Measurements from ENCODE around the gene CATSPER4. TPM values are rescaled to one million over a fixed set of nuclear protein-coding genes. Genes with fewer than 3 reads are reported as not detected.

CATSPER4 gene
- total RNA-seq, 1 donor from 2014 or later, result not detected

DNA sequence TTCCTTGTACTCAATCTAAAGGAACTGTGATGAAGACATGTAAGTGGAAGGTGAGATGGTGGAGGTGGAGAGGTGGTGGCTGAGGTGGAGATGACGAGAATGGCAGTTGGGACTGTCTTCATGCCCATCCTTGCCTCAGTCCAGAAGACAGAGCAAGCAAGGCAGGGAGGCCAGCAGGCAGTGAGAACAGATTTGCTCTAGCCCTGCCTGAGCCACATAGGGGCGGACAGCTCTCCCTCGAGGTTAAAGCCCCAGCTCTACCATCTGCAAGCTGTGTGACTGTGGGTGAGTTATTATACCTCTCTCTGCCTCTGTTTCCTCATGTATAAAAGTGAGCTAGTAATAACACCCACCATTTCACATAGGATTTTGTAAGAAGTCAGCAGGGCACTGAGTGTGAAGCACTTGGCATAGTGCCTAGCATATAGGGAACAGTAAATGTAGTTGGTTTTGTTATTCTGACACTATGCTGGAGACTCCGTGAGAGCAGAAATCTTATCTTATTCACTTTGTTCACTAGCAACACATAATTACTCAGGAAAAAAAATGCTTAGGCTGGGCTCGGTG, 36.4 kb upstream of the CATSPER4 start:
- no peak for DNase-seq (ENCODE audit: extremely low spot score, unreplicated experiment)
- Mint-ChIP-seq H3K4me3 (no peak overlapping the region), H3K9me3 (no peaks in the 10 kb centered on the region), H3K27me3 (peaks cover 6% of the 10 kb centered on the region), H3K4me1 (ENCODE audit: unreplicated experiment) (peaks cover 25% of the 10 kb centered on the region), H3K36me3 (no peaks in the 10 kb centered on the region), H3K27ac (no peak overlapping the region)
- TF ChIP-seq, protein P1, sequence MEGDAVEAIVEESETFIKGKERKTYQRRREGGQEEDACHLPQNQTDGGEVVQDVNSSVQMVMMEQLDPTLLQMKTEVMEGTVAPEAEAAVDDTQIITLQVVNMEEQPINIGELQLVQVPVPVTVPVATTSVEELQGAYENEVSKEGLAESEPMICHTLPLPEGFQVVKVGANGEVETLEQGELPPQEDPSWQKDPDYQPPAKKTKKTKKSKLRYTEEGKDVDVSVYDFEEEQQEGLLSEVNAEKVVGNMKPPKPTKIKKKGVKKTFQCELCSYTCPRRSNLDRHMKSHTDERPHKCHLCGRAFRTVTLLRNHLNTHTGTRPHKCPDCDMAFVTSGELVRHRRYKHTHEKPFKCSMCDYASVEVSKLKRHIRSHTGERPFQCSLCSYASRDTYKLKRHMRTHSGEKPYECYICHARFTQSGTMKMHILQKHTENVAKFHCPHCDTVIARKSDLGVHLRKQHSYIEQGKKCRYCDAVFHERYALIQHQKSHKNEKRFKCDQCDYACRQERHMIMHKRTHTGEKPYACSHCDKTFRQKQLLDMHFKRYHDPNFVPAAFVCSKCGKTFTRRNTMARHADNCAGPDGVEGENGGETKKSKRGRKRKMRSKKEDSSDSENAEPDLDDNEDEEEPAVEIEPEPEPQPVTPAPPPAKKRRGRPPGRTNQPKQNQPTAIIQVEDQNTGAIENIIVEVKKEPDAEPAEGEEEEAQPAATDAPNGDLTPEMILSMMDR (conservative IDR thresholded peaks at IDR 0.05), result no peak

DNA sequence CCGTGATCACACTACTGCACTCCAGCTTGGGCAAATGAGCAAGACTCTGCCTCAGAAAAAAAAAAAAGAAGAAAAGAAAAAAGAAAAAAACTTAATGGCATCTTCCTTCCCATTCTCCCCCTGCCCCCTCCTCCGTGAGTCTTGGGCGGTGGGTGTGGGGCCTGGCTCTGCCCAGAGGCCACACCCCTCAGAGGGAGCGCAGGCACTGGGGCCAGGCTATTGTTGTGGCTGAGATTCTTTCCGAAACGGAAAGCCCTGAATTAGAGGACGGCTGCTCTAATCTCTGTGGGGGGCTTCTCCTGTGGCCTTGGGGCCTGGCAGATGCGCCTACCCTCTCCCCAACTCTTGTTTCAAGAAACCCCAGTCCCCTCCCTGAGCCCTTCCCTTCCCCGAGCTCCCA, 35.7 kb upstream of the CATSPER4 start:
- H3K4me3 Mint-ChIP-seq, result peak overlapping the region; percentile 41
- H3K27ac Mint-ChIP-seq, result no peak overlapping the region
- H3K27me3 Mint-ChIP-seq, result peaks cover 6% of the 10 kb centered on the region
- no peak for DNase-seq (ENCODE audit: extremely low spot score, unreplicated experiment)
- TF ChIP-seq, protein P1 (conservative IDR thresholded peaks at IDR 0.05), result no peak
- no peaks in the 10 kb centered on the region for H3K9me3 Mint-ChIP-seq
- no peaks in the 10 kb centered on the region for H3K36me3 Mint-ChIP-seq
- peaks cover 29% of the 10 kb centered on the region for H3K4me1 Mint-ChIP-seq (ENCODE audit: unreplicated experiment)

DNA sequence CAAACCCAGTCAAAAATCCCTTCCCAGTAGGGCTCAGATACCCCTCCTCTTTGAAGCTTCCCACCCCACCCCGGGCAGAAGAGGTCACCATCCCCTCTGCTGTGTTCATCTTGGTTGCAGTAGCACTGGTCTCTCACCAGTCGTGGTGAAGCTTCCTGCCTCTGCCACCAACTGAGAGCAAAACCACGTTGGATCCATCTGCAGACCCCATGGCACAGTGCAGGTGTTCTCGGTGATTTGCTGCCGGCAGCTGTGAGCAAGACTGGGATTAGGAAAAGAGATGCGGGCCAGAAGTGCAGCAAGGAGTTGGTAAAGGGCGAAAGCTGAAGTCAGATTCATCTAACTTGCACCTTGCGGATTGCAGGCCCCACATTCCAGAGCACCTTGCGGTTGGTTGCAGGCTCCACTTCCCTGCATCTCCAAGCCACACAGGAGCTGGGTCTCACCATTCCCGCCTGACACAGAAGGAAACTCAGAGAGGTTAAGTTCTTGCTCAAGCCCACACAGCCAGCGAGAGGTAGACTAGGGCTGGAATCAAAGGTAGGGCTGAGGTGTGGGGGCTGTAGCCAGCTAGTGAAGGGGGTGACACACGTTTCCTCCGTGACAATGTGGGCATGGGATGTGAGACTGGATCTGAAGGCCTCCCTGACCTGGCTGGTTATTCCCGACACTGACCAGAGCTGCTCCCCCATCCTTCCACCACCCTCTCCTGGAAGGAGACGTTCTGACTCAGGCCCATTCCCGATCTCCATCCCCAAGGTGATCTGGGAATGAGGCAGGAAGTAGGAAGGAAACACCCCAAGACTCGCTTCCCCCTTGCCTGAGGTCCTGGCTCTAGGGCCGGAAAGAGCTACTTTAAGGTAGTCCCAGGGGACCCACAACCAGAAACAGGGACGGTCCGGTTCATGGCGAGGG, 34.8 kb upstream of the CATSPER4 start:
- Mint-ChIP-seq H3K4me3 (peak overlapping the region; percentile 41), H3K36me3 (no peaks in the 10 kb centered on the region), H3K4me1 (ENCODE audit: unreplicated experiment) (peaks cover 30% of the 10 kb centered on the region), H3K27ac (no peak overlapping the region), H3K27me3 (peaks cover 6% of the 10 kb centered on the region), H3K9me3 (no peaks in the 10 kb centered on the region)
- TF ChIP-seq, protein P1 (conservative IDR thresholded peaks at IDR 0.05), result no peak
- no peak for DNase-seq (ENCODE audit: extremely low spot score, unreplicated experiment)

DNA sequence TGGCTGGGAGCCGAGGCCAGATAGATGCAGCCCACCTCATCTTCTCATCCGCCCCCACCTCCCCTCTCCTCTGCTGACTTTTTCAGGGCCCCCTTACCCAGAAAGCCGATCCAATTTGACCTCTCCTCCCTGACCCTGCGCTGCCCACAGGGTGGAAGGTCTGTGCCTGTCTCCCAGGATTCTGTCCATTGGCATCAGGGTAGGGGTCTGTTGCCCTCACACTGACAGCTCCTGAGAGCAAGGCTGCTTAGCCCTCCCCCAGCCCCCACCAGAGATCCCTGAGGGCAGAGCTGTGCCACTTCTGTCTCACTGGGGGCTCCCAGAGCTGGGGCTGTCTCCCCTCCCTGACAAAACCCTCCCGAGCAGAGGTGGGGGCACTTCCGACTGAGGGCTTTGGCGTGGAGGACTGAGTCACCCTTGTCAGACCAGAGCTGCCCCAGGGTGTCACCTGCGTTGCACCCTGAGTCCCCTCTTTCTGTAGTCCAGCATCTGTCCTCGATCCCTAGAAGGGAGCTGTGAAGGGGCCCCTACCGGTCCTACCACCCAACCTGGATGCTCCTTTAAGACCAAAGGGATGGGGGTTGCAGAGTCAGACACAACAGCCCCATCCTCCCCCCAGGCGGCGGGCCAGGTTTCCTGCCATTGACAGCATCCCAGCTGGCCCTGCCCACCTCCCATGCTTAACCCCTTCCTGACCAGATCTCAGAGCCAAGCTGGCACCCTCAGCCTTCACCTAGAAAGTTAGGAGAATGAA, 33.9 kb upstream of the CATSPER4 start:
- Mint-ChIP-seq H3K27me3 (peaks cover 6% of the 10 kb centered on the region), H3K36me3 (no peaks in the 10 kb centered on the region), H3K4me1 (ENCODE audit: unreplicated experiment) (peaks cover 30% of the 10 kb centered on the region), H3K4me3 (peak overlapping the region; percentile 41), H3K27ac (no peak overlapping the region), H3K9me3 (no peaks in the 10 kb centered on the region)
- DNase-seq (ENCODE audit: extremely low spot score, unreplicated experiment), result no peak
- TF ChIP-seq, protein P1 (conservative IDR thresholded peaks at IDR 0.05), result no peak

DNA sequence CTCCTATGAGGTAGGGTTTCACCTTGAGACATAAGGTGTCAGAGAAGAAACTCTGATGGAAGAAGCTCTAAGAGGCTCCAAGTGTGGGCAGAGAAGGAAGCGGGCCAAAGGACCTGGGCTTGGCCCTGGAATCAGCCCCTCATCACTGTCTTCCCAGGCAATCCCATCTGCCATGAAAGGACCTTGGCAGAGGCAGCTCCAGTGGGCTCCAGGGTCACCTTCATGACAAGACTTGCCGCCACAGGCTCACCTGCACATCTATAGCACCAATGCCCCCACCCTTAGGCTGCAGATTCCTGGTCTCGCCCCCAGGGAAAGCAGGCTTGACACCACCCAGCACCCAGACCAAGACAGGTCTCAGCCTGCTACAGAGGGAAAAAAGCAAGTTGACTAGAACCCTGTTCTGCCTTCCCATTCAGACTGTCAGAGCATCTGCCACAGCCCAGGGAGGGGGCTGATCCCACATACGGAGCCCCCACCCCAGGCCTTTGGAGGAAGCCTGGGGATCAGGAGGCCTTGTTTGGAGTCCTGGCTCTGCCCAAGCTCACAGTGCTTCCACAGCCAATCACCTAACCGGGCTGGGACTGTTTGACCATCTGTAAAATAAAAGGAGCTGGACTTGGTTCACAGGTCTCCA, 32.0 kb upstream of the CATSPER4 start:
- Mint-ChIP-seq H3K36me3 (no peaks in the 10 kb centered on the region), H3K27me3 (peaks cover 10% of the 10 kb centered on the region), H3K27ac (no peak overlapping the region), H3K4me3 (peak overlapping the region; percentile 80), H3K4me1 (ENCODE audit: unreplicated experiment) (peaks cover 34% of the 10 kb centered on the region), H3K9me3 (no peaks in the 10 kb centered on the region)
- no peak for DNase-seq (ENCODE audit: extremely low spot score, unreplicated experiment)
- TF ChIP-seq, protein P1 (conservative IDR thresholded peaks at IDR 0.05), result no peak
